ENCODE measurements around the gene PDLIM3. TPM values are rescaled to one million over a fixed set of nuclear protein-coding genes. Genes with fewer than 3 reads are reported as not detected.
A peak's percentile ranks its signal among the peaks of the same experiment; 100 is the strongest.

PDLIM3 gene
- total and polyA plus RNA-seq, 2 donors (not counting 1 experiment from before 2014, with no cell fraction given): 0.15 TPM; not detected in 1

DNA sequence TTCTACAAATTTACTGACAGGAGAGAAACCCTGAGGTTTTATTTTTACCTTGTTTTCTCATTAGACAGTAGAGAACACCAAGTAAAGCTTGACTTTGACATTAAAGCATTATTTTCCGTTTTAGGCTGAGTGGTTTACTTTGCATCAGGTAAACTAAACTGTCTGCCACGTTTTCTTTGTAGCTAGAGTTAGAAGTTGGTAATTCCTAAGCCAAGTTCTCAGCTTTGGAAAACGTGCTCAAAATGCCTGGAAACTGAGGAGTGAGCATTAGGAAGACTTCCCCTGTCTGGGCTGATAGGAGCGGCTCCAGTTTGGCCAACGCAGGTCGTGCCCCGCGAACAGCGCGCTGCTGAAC, 819 bp downstream of the PDLIM3 start:
- Mint-ChIP-seq H3K27me3 (peaks cover 47% of the 10 kb centered on the region), H3K9me3 (ENCODE audit: insufficient read depth) (no peaks in the 10 kb centered on the region), H3K4me1 (peaks cover 8% of the 10 kb centered on the region), H3K4me3 (peak overlapping the region; percentile 56), H3K27ac (no peak overlapping the region)
- WGBS (ENCODE audit: insufficient coverage): 8% methylated on average over 10 of the region's 10 CpGs
- H3K27ac ChIP-seq (ENCODE audit: low read length in 2 of 2): no peak overlapping the region
- ChIA-PET POLR2A (no interaction called here), CTCF (interaction anchor here (1.8 kb wide), 1 partner anchor 63 kb away, joined by 4 read pairs; no protein-coding TSS in a partner anchor)
- H3K9ac ChIP-seq (ENCODE audit: low read length): no peak overlapping the region
- peaks cover 0 to 3% (median 0%) of the 10 kb centered on the region in 3 donors for H3K9me3 ChIP-seq (ENCODE audit: control extremely low read depth in 1 of 3, control insufficient read depth in 2 of 3, insufficient read depth in 1 of 3, low read length in 2 of 3)
- no peaks in the 10 kb centered on the region for H3K36me3 ChIP-seq (replicated peaks in 1 of 2; ENCODE audit: control extremely low read depth in 1 of 2, control insufficient read depth in 1 of 2, extremely low read depth in 1 of 2, insufficient read depth in 2 of 2, low read length in 1 of 2)
- H4K20me1 ChIP-seq (ENCODE audit: control insufficient read depth, insufficient read depth, low read length, poor library complexity, severe bottlenecking): no peaks in the 10 kb centered on the region
- no peak for TF ChIP-seq EZH2 (IDR thresholded peaks at IDR 0.05; ENCODE audit: borderline replicate concordance, insufficient read depth, low read depth, low read length, poor library complexity, severe bottlenecking)
- TF ChIP-seq, protein P1, sequence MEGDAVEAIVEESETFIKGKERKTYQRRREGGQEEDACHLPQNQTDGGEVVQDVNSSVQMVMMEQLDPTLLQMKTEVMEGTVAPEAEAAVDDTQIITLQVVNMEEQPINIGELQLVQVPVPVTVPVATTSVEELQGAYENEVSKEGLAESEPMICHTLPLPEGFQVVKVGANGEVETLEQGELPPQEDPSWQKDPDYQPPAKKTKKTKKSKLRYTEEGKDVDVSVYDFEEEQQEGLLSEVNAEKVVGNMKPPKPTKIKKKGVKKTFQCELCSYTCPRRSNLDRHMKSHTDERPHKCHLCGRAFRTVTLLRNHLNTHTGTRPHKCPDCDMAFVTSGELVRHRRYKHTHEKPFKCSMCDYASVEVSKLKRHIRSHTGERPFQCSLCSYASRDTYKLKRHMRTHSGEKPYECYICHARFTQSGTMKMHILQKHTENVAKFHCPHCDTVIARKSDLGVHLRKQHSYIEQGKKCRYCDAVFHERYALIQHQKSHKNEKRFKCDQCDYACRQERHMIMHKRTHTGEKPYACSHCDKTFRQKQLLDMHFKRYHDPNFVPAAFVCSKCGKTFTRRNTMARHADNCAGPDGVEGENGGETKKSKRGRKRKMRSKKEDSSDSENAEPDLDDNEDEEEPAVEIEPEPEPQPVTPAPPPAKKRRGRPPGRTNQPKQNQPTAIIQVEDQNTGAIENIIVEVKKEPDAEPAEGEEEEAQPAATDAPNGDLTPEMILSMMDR (IDR thresholded peaks at IDR 0.05): no peak
- peak overlapping the region; percentile 36 for H2AFZ ChIP-seq (ENCODE audit: insufficient read depth, low read depth, low read length, poor library complexity, severe bottlenecking)
- DNase-seq: peak; percentile 12
- H3K4me2 ChIP-seq (replicated peaks; ENCODE audit: low read depth, low read length, poor library complexity, severe bottlenecking): peak overlapping the region; percentile 71
- H3K79me2 ChIP-seq (ENCODE audit: control insufficient read depth, insufficient read depth, low read length): no peaks in the 10 kb centered on the region
- no peak overlapping the region for H3K4me3 ChIP-seq (ENCODE audit: control extremely low read depth in 1 of 5, extremely low read depth in 1 of 5, insufficient read depth in 1 of 5, low read depth in 2 of 5, low read length in 4 of 5)
- ATAC-seq (ENCODE audit: low read depth): no peak
- intact Hi-C loops (cut with micrococcal nuclease): no loop called here
- H3K27me3 ChIP-seq (replicated peaks in 1 of 4; ENCODE audit: control extremely low read depth in 1 of 4, control insufficient read depth in 3 of 4, insufficient read depth in 4 of 4, low read length in 3 of 4): peaks cover 0 to 40% (median 28%) of the 10 kb centered on the region in 4 experiments
- peaks cover 5 to 12% of the 10 kb centered on the region in 2 donors for H3K4me1 ChIP-seq (ENCODE audit: control insufficient read depth in 2 of 2, insufficient read depth in 2 of 2, low read length in 2 of 2)

DNA sequence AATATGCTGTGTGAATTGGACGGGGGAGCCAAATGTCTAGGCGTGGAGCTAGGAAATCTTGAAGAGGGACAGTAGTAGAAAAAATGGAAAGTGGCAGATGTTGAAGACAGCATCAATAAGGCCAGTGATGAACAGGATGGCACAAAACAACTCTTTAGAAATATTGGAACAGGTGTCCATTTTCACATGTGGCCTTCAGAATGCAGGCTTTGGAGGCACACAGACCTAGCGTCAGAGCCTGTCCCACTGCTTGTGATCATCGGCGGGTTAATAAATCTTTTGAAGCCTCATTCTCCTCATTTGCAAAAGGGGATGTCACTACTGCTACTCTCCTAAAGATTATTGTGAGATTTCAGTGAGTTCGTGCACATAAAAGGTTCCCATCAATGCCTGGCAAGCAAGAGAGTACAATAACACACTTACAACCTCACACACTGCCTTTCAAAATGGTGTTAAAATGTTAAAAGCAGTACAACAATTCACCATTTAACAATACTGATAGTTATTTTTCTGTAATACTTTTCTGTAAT, 2.4 kb downstream of the PDLIM3 start:
- H3K27me3 ChIP-seq (replicated peaks in 1 of 4; ENCODE audit: control extremely low read depth in 1 of 4, control insufficient read depth in 3 of 4, insufficient read depth in 4 of 4, low read length in 3 of 4): peaks cover 0 to 34% (median 26%) of the 10 kb centered on the region in 4 experiments
- ChIA-PET POLR2A (no interaction called here), CTCF (no interaction called here)
- no peak for DNase-seq
- H3K79me2 ChIP-seq (ENCODE audit: control insufficient read depth, insufficient read depth, low read length): no peaks in the 10 kb centered on the region
- Mint-ChIP-seq H3K4me1 (peaks cover 8% of the 10 kb centered on the region), H3K9me3 (ENCODE audit: insufficient read depth) (no peaks in the 10 kb centered on the region), H3K27ac (no peak overlapping the region), H3K4me3 (no peak overlapping the region), H3K27me3 (peaks cover 58% of the 10 kb centered on the region)
- H3K4me3 ChIP-seq (ENCODE audit: control extremely low read depth in 1 of 5, extremely low read depth in 1 of 5, insufficient read depth in 1 of 5, low read depth in 2 of 5, low read length in 4 of 5): no peak overlapping the region
- no peak overlapping the region for H3K27ac ChIP-seq (ENCODE audit: low read length in 2 of 2)
- no peak for TF ChIP-seq EZH2 (IDR thresholded peaks at IDR 0.05; ENCODE audit: borderline replicate concordance, insufficient read depth, low read depth, low read length, poor library complexity, severe bottlenecking)
- TF ChIP-seq, protein P1 (IDR thresholded peaks at IDR 0.05): no peak
- H3K4me2 ChIP-seq (replicated peaks; ENCODE audit: low read depth, low read length, poor library complexity, severe bottlenecking): no peak overlapping the region
- H4K20me1 ChIP-seq (ENCODE audit: control insufficient read depth, insufficient read depth, low read length, poor library complexity, severe bottlenecking): no peaks in the 10 kb centered on the region
- WGBS (ENCODE audit: insufficient coverage): 79% methylated on average over 3 of the region's 6 CpGs
- peaks cover 0 to 4% (median 0%) of the 10 kb centered on the region in 3 donors for H3K9me3 ChIP-seq (ENCODE audit: control extremely low read depth in 1 of 3, control insufficient read depth in 2 of 3, insufficient read depth in 1 of 3, low read length in 2 of 3)
- no peak overlapping the region for H2AFZ ChIP-seq (ENCODE audit: insufficient read depth, low read depth, low read length, poor library complexity, severe bottlenecking)
- peaks cover 5 to 12% of the 10 kb centered on the region in 2 donors for H3K4me1 ChIP-seq (ENCODE audit: control insufficient read depth in 2 of 2, insufficient read depth in 2 of 2, low read length in 2 of 2)
- intact Hi-C loops (cut with micrococcal nuclease): no loop called here
- H3K36me3 ChIP-seq (replicated peaks in 1 of 2; ENCODE audit: control extremely low read depth in 1 of 2, control insufficient read depth in 1 of 2, extremely low read depth in 1 of 2, insufficient read depth in 2 of 2, low read length in 1 of 2): no peaks in the 10 kb centered on the region
- H3K9ac ChIP-seq (ENCODE audit: low read length): no peak overlapping the region
- ATAC-seq (ENCODE audit: low read depth): no peak
